ENCODE results near the gene RAD18.

- TF ChIP-seq EP300 (IDR thresholded peaks at IDR 0.05) (no peak), POLR2AphosphoS5 (IDR thresholded peaks at IDR 0.05) (no peak), CTCF (IDR thresholded peaks at IDR 0.05) (no peak)
These were observed 114.6 kb downstream of the RAD18 start for GRCh38 chr3:8848696-8849131.
